Measurements from ENCODE around the gene RARA.

RARA gene

GRCh38 chr17:40309031-40309948, at the start of gene RARA:
Gene RARA, plus strand, starts transcription at chr17:40309180. Its CDS starts 22,039 bp downstream, at chr17:40331219.
- DNase-seq: peak; percentile 35

DNA sequence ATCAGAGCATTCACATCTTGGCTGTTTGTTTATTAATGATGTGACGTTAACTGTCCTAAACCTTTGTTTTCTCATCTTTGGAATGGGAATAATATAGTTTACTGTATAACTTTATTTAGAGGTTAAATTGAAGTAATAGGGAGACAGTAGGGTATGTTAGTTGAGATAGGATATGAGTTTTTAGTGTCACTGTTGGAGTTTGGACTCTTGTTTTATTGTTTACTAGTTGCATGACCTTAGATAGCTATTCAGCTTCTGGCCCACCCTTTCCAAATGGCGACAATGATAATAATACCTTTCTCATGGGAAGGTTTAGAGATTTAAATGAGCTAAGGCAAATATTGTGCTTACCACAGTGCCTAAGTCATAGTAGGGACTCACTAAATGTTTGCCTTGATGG, 49.5 kb upstream of the RARA start:
- DNase-seq: no peak

GRCh38 chr17:40260528-40260927, 48.5 kb upstream of the RARA start:
- DNase-seq: no peak

DNA sequence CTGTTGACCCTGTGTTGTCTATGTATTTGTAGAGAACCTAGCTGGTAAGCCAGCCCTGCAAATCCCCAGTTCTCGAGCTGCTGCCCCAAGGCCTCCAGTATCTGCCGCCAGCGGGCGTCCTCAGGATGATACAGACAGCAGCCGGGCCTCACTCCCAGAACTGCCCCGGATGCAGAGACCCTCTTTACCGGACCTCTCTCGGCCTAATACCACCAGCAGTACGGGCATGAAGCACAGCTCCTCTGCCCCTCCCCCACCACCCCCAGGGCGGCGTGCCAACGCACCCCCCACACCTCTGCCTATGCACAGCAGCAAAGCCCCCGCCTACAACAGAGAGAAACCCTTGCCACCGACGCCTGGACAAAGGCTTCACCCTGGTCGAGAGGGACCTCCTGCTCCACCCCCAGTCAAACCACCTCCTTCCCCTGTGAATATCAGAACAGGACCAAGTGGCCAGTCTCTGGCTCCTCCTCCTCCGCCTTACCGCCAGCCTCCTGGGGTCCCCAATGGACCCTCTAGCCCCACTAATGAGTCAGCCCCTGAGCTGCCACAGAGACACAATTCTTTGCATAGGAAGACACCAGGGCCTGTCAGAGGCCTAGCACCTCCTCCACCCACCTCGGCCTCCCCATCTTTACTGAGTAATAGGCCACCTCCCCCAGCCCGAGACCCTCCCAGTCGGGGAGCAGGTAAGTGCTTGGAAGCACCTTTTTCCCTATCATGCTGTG, 44.4 kb upstream of the RARA start:
- no peak for DNase-seq

- DNase-seq: no peak
Measured at GRCh38 chr17:40265337-40265736, 43.6 kb upstream of the RARA start.

DNA sequence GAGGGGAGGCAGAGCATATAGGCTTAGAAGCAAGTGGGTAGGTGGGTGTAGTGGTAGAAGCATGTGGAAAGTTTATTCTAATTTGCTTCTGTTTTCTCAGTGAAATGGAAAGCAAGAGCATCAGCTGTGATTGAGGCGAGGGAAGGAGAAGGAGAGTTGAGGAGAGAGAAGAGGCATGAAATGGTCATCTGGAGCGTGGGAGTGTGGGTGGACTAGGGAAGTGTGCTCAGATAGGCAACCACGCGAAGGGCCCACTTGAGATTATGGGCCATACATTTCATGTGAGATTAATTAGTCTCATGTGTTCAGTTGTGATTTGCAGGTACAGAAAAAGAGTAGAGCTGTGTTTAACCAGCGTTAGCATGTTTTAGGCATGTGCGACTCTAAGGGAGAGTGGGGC, 42.1 kb upstream of the RARA start:
- no peak for DNase-seq

DNA sequence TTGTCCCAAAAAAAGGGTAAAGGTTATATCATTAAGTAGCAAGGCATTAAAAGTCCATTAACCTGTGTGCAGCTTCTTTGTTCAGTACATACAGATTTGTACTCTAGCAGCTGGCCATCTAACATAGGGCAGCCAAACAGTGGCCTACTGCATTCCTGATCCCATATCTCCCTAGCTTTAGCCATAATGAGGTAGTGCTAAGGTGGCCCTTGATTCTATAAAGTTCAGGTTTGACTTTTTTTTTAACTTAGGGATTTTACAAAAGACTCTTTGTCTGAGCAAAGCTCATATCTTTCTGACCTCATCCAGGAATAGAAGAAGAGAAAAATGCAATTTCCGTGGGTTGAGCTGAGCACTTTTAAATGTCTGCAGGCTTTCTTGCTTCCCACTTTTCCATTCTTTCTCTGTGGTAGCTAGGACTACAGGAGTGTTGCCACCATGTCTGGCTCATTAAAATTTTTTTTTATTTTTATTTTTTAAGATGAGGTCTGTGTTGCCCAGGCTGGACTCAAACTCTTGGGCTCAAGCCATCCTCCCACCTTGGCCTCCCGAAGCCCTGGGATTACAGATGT, 40.8 kb upstream of the RARA start:
- no peak for DNase-seq

DNA sequence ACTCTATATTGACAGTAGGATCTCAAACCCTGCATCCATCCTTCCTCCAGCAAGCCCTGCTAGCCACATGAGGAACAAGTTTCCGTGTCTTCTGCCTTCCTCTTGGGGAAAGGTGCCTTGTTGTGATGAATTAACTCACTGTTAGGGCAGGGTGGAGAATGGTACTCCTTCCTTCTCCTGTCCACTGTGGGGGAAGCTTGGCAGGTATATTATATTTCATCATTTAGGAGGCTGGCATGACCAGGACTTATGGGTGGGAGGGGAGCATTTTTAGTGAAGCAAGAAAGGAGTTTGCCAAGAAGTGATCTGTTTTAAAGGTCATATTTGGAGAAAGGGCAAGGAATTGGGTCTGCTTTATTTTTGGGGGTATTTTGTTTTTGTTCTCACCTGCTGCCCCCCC, 30.6 kb upstream of the RARA start:
- DNase-seq: no peak

GRCh38 chr17:40279402-40279801, 29.6 kb upstream of the RARA start:
- no peak for DNase-seq

GRCh38 chr17:40281663-40282062, 27.3 kb upstream of the RARA start:
- DNase-seq: no peak

DNA sequence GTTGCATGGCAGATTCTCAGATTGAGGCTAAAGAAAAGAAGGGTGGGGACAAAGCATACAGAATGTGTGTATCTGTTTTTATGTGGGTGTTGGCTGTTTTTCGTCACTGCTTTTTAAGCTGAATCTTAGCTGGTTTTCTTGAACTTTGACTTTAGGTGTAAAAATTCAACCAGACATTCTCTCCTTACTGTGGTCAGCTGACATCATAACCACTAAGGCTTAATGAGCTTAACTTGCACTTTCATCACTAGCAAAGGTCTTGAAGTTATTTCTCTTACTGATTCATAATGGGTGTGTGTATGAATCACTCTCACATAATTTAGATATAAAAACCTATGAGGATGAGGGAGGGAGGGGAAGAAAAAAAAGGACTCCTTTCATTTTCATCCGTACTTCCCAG, 25.3 kb upstream of the RARA start:
- DNase-seq: no peak

DNA sequence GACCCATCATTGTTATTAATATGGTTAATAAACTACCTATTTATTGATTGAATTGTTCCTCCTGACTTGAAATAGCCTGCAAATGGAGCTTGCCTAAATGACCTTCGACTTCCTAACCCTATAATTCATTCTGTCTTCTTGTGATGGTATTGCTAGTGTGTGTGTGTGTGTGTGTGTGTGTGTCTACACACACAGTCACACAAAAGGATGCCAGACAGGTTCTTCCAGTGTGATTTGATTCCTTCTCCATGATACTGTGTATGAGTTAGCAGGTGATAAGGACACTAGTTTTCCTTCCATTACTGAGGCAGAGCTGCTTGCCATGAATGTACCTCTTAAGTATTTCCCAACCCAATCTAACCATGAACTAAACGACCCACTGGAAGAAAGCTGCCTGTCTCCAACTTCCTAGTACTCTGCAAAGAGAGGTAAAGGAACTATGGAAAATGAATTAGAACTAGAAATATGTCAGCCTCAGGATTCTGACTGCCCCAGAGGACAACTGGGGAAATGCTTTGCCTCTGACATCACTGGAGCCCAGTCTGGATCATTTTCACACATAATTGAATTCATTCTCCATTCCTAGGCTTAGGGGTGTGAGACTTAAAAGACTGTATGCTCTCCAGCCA, 24.8 kb upstream of the RARA start:
- no peak for DNase-seq

DNA sequence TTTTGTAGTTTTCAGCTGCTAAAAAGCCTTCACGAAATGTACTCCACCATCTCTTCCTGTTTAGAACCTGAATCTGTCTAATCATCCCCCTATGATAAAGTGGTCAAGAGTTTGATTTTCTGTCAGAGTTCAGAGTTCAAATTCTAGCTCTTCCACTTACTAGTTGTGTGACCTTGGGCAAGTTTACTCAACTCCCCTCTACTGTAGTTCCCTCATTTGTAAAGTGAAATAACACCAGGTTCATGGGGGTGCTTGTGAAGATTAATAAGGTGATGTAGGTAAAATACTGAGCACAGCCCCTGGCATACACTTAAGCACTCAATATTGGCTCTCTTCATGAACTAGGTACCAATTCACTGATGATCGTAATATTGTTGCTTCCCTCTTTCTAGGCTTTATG, 22.5 kb upstream of the RARA start:
- no peak for DNase-seq

- DNase-seq: no peak
Measured at GRCh38 chr17:40287159-40287493, 21.9 kb upstream of the RARA start.

DNA sequence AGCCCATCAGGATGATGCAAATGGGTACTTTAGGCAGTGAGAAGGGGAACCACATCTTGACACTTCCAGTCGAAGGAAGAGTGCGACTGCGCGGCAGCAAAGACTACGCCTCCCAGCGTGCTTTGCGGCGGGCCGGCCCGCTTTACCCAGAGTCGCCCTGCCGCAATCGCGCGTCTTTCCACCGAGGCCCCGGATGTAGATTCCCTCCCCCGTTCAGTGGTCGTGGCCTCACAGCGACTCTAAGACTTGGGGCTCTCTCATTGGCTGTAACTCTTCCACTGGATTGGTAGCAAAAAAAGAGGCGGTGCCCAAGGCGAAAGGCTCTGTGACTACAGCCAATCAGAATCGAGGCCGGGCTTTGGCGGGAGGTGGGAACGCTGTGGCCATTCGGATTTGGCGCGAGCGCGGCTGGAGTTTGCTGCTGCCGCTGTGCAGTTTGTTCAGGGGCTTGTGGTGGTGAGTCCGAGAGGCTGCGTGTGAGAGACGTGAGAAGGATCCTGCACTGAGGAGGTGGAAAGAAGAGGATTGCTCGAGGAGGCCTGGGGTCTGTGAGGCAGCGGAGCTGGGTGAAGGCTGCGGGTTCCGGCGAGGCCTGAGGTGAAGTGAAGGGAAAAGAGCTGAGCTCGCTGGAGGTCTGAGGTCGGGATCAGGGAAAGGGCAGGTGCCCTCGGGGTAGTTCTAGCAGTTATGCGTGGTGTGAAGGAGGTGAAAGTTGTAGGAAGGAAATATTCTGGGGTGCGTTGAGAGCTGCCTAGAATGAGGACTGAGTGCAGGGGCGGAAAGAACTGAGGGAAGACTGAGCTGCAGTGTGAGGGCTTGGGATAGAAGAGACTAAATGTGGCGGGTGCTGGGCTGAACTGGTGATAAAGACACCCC, 21.2 kb upstream of the RARA start, which contains the start of gene CDC6:
Gene CDC6, plus strand, starts transcription at position 386 of the 876 bp plus-strand sequence. CDS start 1,542 bp downstream, outside the sequence.
- DNase-seq: peak; percentile 99

DNA sequence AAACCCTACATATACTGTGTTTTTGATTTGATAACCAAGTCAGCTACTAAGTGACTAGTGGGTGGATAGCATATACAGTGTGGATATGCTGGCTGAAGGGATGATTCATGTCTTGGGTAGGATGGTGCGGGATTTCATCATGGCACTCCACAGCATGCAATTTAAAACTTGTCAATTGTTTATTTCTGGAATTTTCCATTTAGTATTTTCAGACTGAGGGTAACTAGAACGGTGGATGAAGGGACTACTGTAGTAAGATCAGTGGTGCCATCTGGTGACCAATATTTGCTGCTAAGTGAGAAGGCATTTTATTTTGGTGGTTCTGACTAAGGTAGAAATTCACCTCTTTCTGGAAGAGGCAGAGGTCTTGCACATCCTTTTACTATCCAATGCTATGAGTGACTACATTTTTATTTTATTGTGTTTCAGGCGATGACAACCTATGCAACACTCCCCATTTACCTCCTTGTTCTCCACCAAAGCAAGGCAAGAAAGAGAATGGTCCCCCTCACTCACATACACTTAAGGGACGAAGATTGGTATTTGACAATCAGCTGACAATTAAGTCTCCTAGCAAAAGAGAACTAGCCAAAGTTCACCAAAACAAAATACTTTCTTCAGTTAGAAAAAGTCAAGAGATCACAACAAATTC, 18.2 kb upstream of the RARA start:
- DNase-seq: no peak

DNA sequence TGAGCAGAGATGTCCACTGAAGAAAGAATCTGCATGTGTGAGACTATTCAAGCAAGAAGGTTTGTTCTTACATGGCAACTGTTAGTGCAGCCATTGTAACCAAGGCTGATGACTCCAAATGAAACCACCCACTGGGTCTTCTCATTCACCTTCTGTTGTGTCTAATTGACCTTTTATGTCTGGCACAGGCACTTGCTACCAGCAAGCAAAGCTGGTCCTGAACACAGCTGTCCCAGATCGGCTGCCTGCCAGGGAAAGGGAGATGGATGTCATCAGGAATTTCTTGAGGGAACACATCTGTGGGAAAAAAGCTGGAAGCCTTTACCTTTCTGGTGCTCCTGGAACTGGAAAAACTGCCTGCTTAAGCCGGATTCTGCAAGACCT, 17.7 kb upstream of the RARA start:
- no peak for DNase-seq

DNA sequence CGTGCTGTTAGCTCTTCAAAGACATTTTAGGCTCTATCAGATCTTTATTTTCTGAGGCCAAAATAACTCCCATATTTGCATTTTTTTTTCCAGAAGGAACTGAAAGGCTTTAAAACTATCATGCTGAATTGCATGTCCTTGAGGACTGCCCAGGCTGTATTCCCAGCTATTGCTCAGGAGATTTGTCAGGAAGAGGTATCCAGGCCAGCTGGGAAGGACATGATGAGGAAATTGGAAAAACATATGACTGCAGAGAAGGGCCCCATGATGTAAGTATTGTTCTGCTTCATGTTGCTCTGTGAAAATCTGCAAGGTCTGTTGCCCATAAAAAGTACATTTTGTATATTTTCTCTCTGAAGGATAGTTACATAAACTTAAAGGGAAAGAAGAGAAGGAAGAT, 15.6 kb upstream of the RARA start:
- no peak for DNase-seq

GRCh38 chr17:40295488-40296436, 13.2 kb upstream of the RARA start:
- DNase-seq: no peak

- DNase-seq: no peak
Measured at GRCh38 chr17:40297511-40297910, 11.5 kb upstream of the RARA start.

DNA sequence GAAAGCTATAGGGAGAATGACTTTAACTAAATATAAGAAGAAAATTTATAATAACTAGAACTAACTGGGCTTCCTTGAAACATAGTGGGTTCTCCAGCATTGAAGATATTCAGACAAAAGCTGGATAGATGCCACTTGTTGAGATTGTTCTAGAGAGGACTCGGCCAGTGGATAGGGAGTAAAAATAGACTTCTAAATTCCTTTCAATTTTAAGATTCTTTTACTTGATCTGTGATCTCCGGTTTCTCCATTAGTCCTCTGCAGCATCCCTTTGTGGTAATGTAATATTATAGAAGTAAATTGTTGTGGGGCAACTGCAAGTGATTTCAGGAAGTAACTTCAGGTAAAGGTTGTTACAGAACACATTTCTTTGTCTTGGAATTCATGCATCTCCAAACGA, 10.3 kb upstream of the RARA start:
- no peak for DNase-seq

All from NCI-H510A treated with DMSO at 0.1 percent for 48 hours (cell line).